WTC11 (cell line): Measurements from ENCODE around the gene UHRF1. TPM values are rescaled to one million over a fixed set of nuclear protein-coding genes. Genes with fewer than 3 reads are reported as not detected.

Source experiments
- ATAC-seq: fragments of 200-7000 bp; cut with Tn5 transposase; 2 replicates; pipeline ENCODE4 v1.10.0; 2021; ENCODE audit warnings: mild to moderate bottlenecking, moderate library complexity
- CTCF ChIA-PET: fragments of 300-600 bp; sonication (Branson Sonifier 250); formaldehyde crosslinking; loops from one replicate; lab custom pipeline; 2021; ENCODE audit warnings: antibody characterized with exemption; lab: Charles Lee
- POLR2A ChIA-PET: fragments of 350-600 bp; sonication (Branson Sonifier 250); formaldehyde crosslinking; loops from one replicate; lab custom pipeline; 2021; ENCODE audit warnings: antibody characterized with exemption; lab: Charles Lee
- DNase-seq: peaks from one replicate; pipeline ENCODE4 v3.0.0; 2021; ENCODE audit warnings: low spot score
- H3K27ac Mint-ChIP-seq: 2 replicates; pipeline ENCODE4 v1.8.0; 2021; ENCODE audit warnings: mixed read lengths
- H3K27me3 Mint-ChIP-seq: 2 replicates; pipeline ENCODE4 v1.8.0; 2021; ENCODE audit warnings: low read depth, mild to moderate bottlenecking, moderate library complexity, mixed read lengths
- H3K36me3 Mint-ChIP-seq: 2 replicates; pipeline ENCODE4 v1.8.0; 2021; ENCODE audit warnings: mixed read lengths
- H3K4me1 Mint-ChIP-seq: 2 replicates; pipeline ENCODE4 v1.8.0; 2022; ENCODE audit warnings: mixed read lengths
- H3K4me3 Mint-ChIP-seq: 2 replicates; pipeline ENCODE4 v1.8.0; 2021; ENCODE audit warnings: mild to moderate bottlenecking, moderate library complexity, mixed read lengths
- H3K9me3 Mint-ChIP-seq: 2 replicates; pipeline ENCODE4 v1.8.0; 2021; ENCODE audit warnings: mixed read lengths
- HMGA2 ChIP-seq: fragments of 250-450 bp; sonication (Bioruptor Pico); IDR thresholded peaks from 2 replicates; pipeline ENCODE4 v1.4.0; 2021; ENCODE audit warnings: mild to moderate bottlenecking, moderate library complexity
- SMAD3 ChIP-seq: sonication (generic); formaldehyde crosslinking; IDR thresholded peaks from 2 replicates; pipeline ENCODE4 v1.8.0; 2022; ENCODE audit warnings: missing genetic modification reagents, mild to moderate bottlenecking, borderline replicate concordance
- TP53 ChIP-seq: sonication (generic); formaldehyde crosslinking; IDR thresholded peaks from 2 replicates; pipeline ENCODE4 v1.8.1; 2023; ENCODE audit warnings: mild to moderate bottlenecking, missing genetic modification reagents
- ZNF416 ChIP-seq: fragments of 250-450 bp; sonication (Bioruptor Pico); IDR thresholded peaks from 2 replicates; pipeline ENCODE4 v1.9.0; 2021; ENCODE audit warnings: mild to moderate bottlenecking, inconsistent platforms
- total RNA-seq: library from RNA; stranded (reverse); gene quantifications from 3 replicates; pipeline ENCODE4 v1.2.3, GENCODE V29; 2021
- TF ChIP-seq, protein P1 (sequence below): sonication (generic); formaldehyde crosslinking; IDR thresholded peaks from 2 replicates; pipeline ENCODE4 v1.8.0; 2022; ENCODE audit warnings: missing genetic modification reagents
- TF ChIP-seq, protein P2 (sequence below): sonication (generic); formaldehyde crosslinking; IDR thresholded peaks from 2 replicates; pipeline ENCODE4 v1.8.1; 2023; ENCODE audit warnings: mild to moderate bottlenecking, missing genetic modification reagents
- TF ChIP-seq, protein P3 (sequence below): fragments of 250-450 bp; sonication (Bioruptor Pico); IDR thresholded peaks from 2 replicates; pipeline ENCODE4 v2.1.2; 2022; ENCODE audit warnings: mild to moderate bottlenecking, moderate library complexity
- TF ChIP-seq, protein P4 (sequence below): fragments of 250-450 bp; sonication (Bioruptor Pico); IDR thresholded peaks from 2 replicates; pipeline ENCODE4 v1.9.0; 2021; ENCODE audit warnings: moderate library complexity, mild to moderate bottlenecking, inconsistent platforms, borderline replicate concordance
- TF ChIP-seq, protein P5 (sequence below): sonication (generic); formaldehyde crosslinking; IDR thresholded peaks from 2 replicates; pipeline ENCODE4 v1.8.1; 2023; ENCODE audit warnings: mild to moderate bottlenecking, missing genetic modification reagents, moderate library complexity
- TF ChIP-seq, protein P6 (sequence below): sonication (generic); formaldehyde crosslinking; IDR thresholded peaks from 2 replicates; pipeline ENCODE4 v1.8.1; 2022; ENCODE audit warnings: missing genetic modification reagents, borderline replicate concordance

Gene UHRF1
- total RNA-seq, 1 experiment from 2014 or later = 42.5 TPM

DNA sequence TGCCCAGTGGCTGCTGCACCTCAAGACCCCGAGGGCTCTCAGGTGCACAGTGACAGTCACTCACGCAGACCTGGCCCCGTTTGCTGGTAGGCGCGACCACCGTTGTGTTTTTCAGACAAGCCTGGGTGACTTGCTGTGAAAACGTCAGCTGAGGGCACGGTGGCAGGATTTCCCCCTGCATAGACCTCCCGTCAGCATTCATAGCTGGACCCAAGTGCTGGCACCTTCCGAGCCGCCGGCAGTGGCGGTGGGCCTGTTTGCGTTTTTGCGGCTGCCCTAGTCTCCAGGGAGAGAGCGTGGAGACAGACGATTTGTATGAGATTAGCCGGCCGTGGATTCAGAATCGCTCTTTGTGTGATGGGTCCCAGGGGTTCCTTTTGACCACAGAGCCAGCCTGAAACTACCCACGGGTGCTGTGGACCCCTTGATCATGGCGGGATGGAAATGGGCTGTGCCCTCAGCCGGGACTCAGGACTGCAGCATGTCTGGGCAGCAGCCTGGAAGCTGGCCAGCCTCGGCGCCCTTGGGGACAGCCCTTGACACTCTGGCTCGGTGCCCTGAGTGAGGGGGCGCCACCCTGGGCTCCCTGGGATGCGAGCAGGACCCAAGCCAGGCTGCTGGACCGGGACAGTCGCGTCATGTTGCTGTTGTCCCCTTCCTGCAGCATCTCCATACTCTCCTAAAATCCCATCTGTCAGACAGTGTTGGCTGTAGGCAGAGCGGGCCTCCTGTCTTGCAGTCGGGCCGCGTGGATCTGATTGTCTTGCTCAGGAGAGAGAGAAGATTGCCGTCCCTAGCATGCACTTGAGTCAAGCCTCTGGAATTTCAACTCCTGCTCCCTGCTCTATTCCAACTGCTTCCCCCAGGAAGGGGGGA lies 68.2 kb downstream of the UHRF1 start (continued):
- TF ChIP-seq, protein P1, sequence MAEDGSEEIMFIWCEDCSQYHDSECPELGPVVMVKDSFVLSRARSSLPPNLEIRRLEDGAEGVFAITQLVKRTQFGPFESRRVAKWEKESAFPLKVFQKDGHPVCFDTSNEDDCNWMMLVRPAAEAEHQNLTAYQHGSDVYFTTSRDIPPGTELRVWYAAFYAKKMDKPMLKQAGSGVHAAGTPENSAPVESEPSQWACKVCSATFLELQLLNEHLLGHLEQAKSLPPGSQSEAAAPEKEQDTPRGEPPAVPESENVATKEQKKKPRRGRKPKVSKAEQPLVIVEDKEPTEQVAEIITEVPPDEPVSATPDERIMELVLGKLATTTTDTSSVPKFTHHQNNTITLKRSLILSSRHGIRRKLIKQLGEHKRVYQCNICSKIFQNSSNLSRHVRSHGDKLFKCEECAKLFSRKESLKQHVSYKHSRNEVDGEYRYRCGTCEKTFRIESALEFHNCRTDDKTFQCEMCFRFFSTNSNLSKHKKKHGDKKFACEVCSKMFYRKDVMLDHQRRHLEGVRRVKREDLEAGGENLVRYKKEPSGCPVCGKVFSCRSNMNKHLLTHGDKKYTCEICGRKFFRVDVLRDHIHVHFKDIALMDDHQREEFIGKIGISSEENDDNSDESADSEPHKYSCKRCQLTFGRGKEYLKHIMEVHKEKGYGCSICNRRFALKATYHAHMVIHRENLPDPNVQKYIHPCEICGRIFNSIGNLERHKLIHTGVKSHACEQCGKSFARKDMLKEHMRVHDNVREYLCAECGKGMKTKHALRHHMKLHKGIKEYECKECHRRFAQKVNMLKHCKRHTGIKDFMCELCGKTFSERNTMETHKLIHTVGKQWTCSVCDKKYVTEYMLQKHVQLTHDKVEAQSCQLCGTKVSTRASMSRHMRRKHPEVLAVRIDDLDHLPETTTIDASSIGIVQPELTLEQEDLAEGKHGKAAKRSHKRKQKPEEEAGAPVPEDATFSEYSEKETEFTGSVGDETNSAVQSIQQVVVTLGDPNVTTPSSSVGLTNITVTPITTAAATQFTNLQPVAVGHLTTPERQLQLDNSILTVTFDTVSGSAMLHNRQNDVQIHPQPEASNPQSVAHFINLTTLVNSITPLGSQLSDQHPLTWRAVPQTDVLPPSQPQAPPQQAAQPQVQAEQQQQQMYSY (CRISPR knock-in tag) = no peak
- TF ChIP-seq, all 79 proteins: peak for 0

DNA sequence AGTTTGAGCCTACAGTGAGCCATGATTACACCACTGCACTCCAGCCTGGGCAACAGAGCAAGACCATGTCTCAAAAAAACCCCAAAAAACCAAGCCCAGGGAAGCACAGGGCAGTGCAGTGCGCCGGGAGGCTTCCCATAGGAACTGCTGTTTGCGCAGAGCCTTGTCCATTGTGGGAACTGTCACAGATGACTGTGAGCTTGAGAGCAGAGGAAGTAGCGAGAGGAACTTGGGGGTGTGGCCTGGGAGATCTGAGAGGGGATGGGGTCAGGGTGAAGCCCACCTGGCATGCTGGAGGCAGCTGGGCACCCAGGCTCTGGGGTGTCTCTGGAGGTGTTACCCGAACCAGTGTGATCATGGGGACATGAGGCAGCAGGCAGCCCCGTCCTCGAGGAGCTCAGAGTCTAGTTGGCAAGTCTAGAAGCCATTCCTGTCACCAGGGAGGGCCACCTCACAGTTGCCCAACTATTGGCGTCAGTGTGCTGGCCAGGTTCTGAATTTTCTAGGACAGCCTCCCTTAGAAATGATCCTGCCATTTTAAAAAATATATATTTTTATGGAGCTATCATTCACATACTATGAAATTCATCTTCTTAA lies 70.0 kb downstream of the UHRF1 start:
- TF ChIP-seq, protein P2, sequence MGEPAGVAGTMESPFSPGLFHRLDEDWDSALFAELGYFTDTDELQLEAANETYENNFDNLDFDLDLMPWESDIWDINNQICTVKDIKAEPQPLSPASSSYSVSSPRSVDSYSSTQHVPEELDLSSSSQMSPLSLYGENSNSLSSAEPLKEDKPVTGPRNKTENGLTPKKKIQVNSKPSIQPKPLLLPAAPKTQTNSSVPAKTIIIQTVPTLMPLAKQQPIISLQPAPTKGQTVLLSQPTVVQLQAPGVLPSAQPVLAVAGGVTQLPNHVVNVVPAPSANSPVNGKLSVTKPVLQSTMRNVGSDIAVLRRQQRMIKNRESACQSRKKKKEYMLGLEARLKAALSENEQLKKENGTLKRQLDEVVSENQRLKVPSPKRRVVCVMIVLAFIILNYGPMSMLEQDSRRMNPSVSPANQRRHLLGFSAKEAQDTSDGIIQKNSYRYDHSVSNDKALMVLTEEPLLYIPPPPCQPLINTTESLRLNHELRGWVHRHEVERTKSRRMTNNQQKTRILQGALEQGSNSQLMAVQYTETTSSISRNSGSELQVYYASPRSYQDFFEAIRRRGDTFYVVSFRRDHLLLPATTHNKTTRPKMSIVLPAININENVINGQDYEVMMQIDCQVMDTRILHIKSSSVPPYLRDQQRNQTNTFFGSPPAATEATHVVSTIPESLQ (CRISPR knock-in tag) = no peak
- TF ChIP-seq, protein P3, sequence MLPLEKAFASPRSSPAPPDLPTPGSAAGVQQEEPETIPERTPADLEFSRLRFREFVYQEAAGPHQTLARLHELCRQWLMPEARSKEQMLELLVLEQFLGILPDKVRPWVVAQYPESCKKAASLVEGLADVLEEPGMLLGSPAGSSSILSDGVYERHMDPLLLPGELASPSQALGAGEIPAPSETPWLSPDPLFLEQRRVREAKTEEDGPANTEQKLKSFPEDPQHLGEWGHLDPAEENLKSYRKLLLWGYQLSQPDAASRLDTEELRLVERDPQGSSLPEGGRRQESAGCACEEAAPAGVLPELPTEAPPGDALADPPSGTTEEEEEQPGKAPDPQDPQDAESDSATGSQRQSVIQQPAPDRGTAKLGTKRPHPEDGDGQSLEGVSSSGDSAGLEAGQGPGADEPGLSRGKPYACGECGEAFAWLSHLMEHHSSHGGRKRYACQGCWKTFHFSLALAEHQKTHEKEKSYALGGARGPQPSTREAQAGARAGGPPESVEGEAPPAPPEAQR (CRISPR knock-in tag) = no peak
- no peak for TF ChIP-seq SMAD3 (CRISPR knock-in tag)
- TF ChIP-seq HMGA2 (CRISPR knock-in tag) = no peak
- TF ChIP-seq, protein P4, sequence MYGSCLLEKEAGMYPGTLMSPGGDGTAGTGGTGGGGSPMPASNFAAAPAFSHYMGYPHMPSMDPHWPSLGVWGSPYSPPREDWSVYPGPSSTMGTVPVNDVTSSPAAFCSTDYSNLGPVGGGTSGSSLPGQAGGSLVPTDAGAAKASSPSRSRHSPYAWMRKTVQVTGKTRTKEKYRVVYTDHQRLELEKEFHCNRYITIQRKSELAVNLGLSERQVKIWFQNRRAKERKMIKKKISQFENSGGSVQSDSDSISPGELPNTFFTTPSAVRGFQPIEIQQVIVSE (CRISPR knock-in tag) = no peak
- no peak for TF ChIP-seq TP53 (CRISPR knock-in tag)
- TF ChIP-seq, protein P5, sequence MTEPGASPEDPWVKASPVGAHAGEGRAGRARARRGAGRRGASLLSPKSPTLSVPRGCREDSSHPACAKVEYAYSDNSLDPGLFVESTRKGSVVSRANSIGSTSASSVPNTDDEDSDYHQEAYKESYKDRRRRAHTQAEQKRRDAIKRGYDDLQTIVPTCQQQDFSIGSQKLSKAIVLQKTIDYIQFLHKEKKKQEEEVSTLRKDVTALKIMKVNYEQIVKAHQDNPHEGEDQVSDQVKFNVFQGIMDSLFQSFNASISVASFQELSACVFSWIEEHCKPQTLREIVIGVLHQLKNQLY (CRISPR knock-in tag) = no peak
- POLR2A ChIA-PET = no interaction called here
- CTCF ChIA-PET = interaction anchor here (1.0 to 1.2 kb wide), 5 partner anchors 8 to 68 kb away, joined by 3 to 6 read pairs (median 4); no protein-coding TSS in a partner anchor
- Mint-ChIP-seq H3K27ac (peak overlapping the region; percentile 6; the same call in 1 of the 2 replicates), H3K4me3 (no peak overlapping the region), H3K9me3 (no peaks in the 10 kb centered on the region), H3K27me3 (no peaks in the 10 kb centered on the region), H3K36me3 (no peaks in the 10 kb centered on the region; the same call in 1 of the 2 replicates), H3K4me1 (peaks cover 30% of the 10 kb centered on the region)
- ATAC-seq = no peak
- DNase-seq = no peak

DNA sequence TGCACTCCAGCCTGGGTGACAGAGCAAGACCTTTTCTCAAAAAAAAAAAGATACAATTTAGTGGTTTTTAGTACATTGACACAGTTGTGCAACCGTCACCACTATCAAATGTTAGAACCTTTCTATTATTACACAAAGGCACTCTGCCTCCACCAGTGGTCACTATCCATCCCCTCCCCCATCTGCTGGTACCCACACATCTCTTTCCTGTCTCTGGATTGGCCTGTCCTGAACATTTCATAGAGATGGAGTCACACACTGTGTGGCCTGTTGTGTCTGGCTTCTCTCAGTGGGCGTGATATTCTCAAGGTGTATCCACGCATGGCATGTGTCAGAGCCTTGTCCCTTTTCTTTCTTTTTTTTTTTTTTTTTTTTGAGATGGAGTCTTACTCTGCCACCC lies 70.8 kb downstream of the UHRF1 start:
- no peak for DNase-seq

More for the DNA sequence above, 70.8 kb downstream of the UHRF1 start:
- Mint-ChIP-seq H3K4me3 (no peak overlapping the region), H3K27me3 (no peaks in the 10 kb centered on the region), H3K9me3 (no peaks in the 10 kb centered on the region), H3K36me3 (no peaks in the 10 kb centered on the region; the same call in 1 of the 2 replicates), H3K27ac (no peak overlapping the region), H3K4me1 (peaks cover 26% of the 10 kb centered on the region)
- TF ChIP-seq, protein P6, sequence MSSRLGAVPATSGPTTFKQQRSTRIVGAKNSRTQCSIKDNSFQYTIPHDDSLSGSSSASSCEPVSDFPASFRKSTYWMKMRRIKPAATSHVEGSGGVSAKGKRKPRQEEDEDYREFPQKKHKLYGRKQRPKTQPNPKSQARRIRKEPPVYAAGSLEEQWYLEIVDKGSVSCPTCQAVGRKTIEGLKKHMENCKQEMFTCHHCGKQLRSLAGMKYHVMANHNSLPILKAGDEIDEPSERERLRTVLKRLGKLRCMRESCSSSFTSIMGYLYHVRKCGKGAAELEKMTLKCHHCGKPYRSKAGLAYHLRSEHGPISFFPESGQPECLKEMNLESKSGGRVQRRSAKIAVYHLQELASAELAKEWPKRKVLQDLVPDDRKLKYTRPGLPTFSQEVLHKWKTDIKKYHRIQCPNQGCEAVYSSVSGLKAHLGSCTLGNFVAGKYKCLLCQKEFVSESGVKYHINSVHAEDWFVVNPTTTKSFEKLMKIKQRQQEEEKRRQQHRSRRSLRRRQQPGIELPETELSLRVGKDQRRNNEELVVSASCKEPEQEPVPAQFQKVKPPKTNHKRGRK (CRISPR knock-in tag) = no peak
- TF ChIP-seq, protein P4 (CRISPR knock-in tag) = no peak
- TF ChIP-seq ZNF416 (CRISPR knock-in tag) = no peak
- CTCF ChIA-PET = interaction anchor here (0.7 to 1.5 kb wide), 8 partner anchors 9 to 52 kb away, joined by 3 to 6 read pairs (median 4); partner anchors contain the start of gene KDM4B
- ATAC-seq = no peak
- POLR2A ChIA-PET = no interaction called here
